Activated T-helper 17 cell treated with anti-CD3 and anti-CD28 coated beads, Interleukin-2, amount 50 U/mL, for 72 hours (primary cell): Measurements from ENCODE around the gene TLCD1. TPM values are rescaled to one million over a fixed set of nuclear protein-coding genes. Genes with fewer than 3 reads are reported as not detected.

Experiments used
- ATAC-seq: fragments of 150-1000 bp; cut with Tn5 transposase; replicated peaks from 2 replicates; pipeline ENCODE4 v1.10.0; 2021; ENCODE audit warnings: mild to moderate bottlenecking, moderate library complexity
- H3K27ac Mint-ChIP-seq: one replicate; pipeline ENCODE4 v1.8.0; 2022; ENCODE audit warnings: mixed read lengths
- H3K27me3 Mint-ChIP-seq: one replicate; pipeline ENCODE4 v1.8.0; 2022; ENCODE audit warnings: mixed read lengths
- H3K36me3 Mint-ChIP-seq: one replicate; pipeline ENCODE4 v1.8.0; 2022; ENCODE audit warnings: low read depth, mild to moderate bottlenecking, mixed read lengths
- H3K4me1 Mint-ChIP-seq: one replicate; pipeline ENCODE4 v1.8.0; 2022; ENCODE audit warnings: mixed read lengths
- H3K4me3 Mint-ChIP-seq: one replicate; pipeline ENCODE4 v1.8.0; 2022; ENCODE audit warnings: mild to moderate bottlenecking, mixed read lengths
- H3K9me3 Mint-ChIP-seq: one replicate; pipeline ENCODE4 v1.8.0; 2022; ENCODE audit warnings: mixed read lengths
- total RNA-seq, 2 donors: library from RNA; stranded (reverse); gene quantifications; one replicate each; pipeline ENCODE4 v1.2.3, GENCODE V29; 2022

The TLCD1 gene
- total RNA-seq, 2 donors from 2014 or later = 4.8 to 13.4 TPM

GRCh38 chr17:28675490-28675889 is 50.5 kb downstream of the TLCD1 start:
- H3K36me3 Mint-ChIP-seq = peaks cover 100% of the 10 kb centered on the region
- no peaks in the 10 kb centered on the region for H3K9me3 Mint-ChIP-seq
- peaks cover 6% of the 10 kb centered on the region for H3K4me1 Mint-ChIP-seq
- H3K27me3 Mint-ChIP-seq = no peaks in the 10 kb centered on the region
- ATAC-seq = no peak
- no peak overlapping the region for H3K27ac Mint-ChIP-seq
- no peak overlapping the region for H3K4me3 Mint-ChIP-seq

Other genes with a start within 250 kb of the TLCD1 start
- not detected for gene FOXN1, start 219.9 kb downstream of the TLCD1 start, total RNA-seq
- gene UNC119, start 173.6 kb downstream of the TLCD1 start, total RNA-seq = 10 to 100 TPM; 39.1 to 67.7 TPM
- gene PIGS, start 154.7 kb downstream of the TLCD1 start, total RNA-seq = 10 to 100 TPM; 33.2 to 38.9 TPM
- gene ALDOC, start 149.3 kb downstream of the TLCD1 start, total RNA-seq = 100 to 1,000 TPM in 1 of 2 donors, 10 to 100 TPM in 1; 55.0 to 335 TPM
- 100 to 1,000 TPM; 140 to 195 TPM for gene SPAG5, start 127.2 kb downstream of the TLCD1 start, total RNA-seq
- gene RSKR, start 112.0 kb downstream of the TLCD1 start, total RNA-seq = 10 to 100 TPM; 25.5 to 36.3 TPM
- 100 to 1,000 TPM; 134 to 226 TPM for gene BLTP2, start 81.1 kb downstream of the TLCD1 start, total RNA-seq
- 10 to 100 TPM; 48.3 to 48.6 TPM for gene SDF2, start 64.3 kb downstream of the TLCD1 start, total RNA-seq
- gene SUPT6H, start 64.0 kb downstream of the TLCD1 start, total RNA-seq = 10 to 100 TPM; 80.2 to 89.1 TPM
- gene PROCA1, start 14.3 kb downstream of the TLCD1 start, total RNA-seq = 10 to 100 TPM in 1 of 2 donors, 1 to 10 TPM in 1; 4.4 to 12.4 TPM
- gene RAB34, start 8.4 kb downstream of the TLCD1 start, total RNA-seq = 10 to 100 TPM in 1 of 2 donors, 1 to 10 TPM in 1; 4.1 to 22.4 TPM
- gene RPL23A, start 6.2 kb downstream of the TLCD1 start, total RNA-seq = 1,000 to 10,000 TPM; 2,238 to 2,546 TPM
- 1 to 10 TPM; 4.9 to 9.2 TPM for gene NEK8, start 2.6 kb upstream of the TLCD1 start, total RNA-seq
- 100 to 1,000 TPM in 1 of 2 donors, 10 to 100 TPM in 1; 78.4 to 181 TPM for gene TRAF4, start 17.8 kb upstream of the TLCD1 start, total RNA-seq
- gene FAM222B, start 116.6 kb upstream of the TLCD1 start, total RNA-seq = 10 to 100 TPM; 18.7 to 25.1 TPM
- gene ERAL1, start 128.8 kb upstream of the TLCD1 start, total RNA-seq = 10 to 100 TPM; 38.2 to 60.2 TPM
- gene FLOT2, start 171.5 kb upstream of the TLCD1 start, total RNA-seq = 100 to 1,000 TPM in 1 of 2 donors, 10 to 100 TPM in 1; 85.8 to 113 TPM
- gene DHRS13, start 176.8 kb upstream of the TLCD1 start, total RNA-seq = 10 to 100 TPM; 24.9 to 82.1 TPM
- 10 to 100 TPM; 56.9 to 60.2 TPM for gene PHF12, start 225.3 kb upstream of the TLCD1 start, total RNA-seq